Endothelial cell of coronary artery (primary cell): ENCODE measurements around the gene XBP1. TPM values are rescaled to one million over a fixed set of nuclear protein-coding genes. Genes with fewer than 3 reads are reported as not detected.

Experiments
- total RNA-seq: library from RNA; depleted of rRNA; stranded (reverse); fragments of >200 nt; gene quantifications from 2 replicates; pipeline ENCODE4 v1.2.3, GENCODE V29; 2014

The XBP1 gene
- total RNA-seq: 91.0 and 153 TPM in 2 replicates

DNA sequence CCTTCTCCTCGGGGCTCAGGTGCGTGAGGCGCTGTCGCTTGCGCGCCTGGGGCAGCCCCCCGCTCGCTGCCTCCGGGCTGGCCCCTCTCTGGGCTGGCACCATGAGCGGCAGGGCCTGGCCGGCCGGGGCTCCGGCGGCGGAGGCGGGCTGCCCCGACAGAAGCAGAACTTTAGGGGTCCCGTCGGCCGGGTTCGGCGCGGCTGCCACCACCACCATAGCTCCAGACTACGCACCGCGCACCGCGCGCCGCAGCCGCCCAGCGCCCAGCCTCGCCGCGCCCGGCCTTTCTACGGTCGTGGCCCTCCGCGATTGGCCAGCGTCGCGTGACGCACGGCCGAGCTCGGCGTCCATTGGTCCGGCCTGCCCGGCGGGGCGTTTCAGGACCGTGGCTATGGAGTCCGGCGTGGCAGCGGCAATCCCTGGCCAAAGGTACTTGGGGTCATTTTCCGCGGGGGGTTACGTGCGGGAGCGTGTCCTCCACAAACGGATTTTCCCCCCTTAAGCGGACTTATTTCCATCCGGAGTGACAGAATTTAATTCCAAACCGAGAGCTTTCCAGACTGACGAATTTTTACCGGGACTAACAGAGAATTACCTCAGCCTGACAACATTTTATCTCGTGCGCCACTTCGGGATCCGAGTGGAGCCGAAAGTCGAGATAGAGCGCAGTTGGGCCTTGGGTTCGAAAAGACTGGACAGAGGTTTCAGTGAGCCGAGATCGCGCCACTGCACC lies at the start of gene XBP1:
Gene XBP1 (minus strand): TSS at position 262 of the 734 bp plus-strand sequence.

DNA sequence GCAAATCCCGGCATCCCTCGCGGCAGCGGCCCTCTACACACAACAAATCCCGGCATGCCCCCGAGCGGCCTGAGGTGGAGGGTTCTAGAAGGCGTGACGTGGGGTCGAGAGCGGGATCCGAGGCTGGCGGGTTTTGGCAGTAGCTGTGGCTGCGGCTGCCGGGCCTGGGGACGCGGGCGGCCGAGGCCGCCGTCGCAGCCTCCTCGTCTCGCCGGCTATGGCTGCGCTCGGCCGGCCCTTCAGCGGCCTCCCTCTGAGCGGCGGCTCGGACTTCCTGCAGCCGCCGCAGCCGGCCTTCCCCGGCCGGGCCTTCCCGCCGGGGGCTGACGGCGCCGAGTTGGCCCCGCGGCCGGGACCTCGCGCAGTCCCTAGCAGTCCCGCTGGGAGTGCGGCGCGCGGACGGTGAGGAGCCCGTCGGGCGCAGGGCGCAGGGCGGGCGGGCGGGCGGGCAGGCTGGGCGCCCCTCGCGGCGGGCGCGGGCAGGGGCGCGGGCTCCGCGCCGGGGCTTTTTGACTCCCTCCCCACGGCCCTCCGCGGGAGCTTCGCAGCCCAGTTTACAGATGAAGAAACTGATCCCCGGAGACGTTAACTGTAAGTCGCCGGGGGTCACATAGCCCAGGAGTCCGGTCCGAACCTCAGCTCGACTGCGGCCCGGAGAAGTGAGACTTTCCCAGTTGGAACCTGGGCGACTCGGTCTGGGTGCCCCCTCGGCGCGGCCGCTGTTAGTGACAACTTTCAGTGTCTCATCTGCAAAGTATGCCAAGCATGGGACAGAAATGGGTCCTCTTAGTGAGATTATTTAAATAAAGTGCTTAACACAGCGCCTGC lies 27.5 kb downstream of the XBP1 start, which contains the start of gene CCDC117:
Gene CCDC117 (plus strand): TSS at position 63 of the 828 bp plus-strand sequence. CDS start 155 bp downstream, at position 218.

Other genes with a start within 250 kb of the XBP1 start
- gene TTC28, start 120.7 kb downstream of the XBP1 start, total RNA-seq: 15.6 and 16.6 TPM in 2 replicates
- gene CHEK2, start 58.7 kb downstream of the XBP1 start, total RNA-seq: 10.5 and 11.1 TPM in 2 replicates
- gene HSCB, start 58.5 kb downstream of the XBP1 start, total RNA-seq: 10.3 and 13.4 TPM in 2 replicates
- gene CCDC117, start 27.9 kb downstream of the XBP1 start, total RNA-seq: 12.6 TPM in 2 replicates
- 2.6 and 2.7 TPM in 2 replicates for gene ZNRF3, start 83.0 kb upstream of the XBP1 start, total RNA-seq